ENCODE data around the gene SLC35B2.

SLC35B2 gene

GRCh38 chr6:44221291-44221960 lies 35.9 kb downstream of the SLC35B2 start:
- DNase-seq (ENCODE audit: low read depth in 2 of 2) = peak; percentile 38 to 50

- no peak for DNase-seq (ENCODE audit: low read depth in 2 of 2)
Measured at GRCh38 chr6:44220913-44221290, 36.4 kb downstream of the SLC35B2 start.

GRCh38 chr6:44219815-44220784 lies 37.2 kb downstream of the SLC35B2 start:
- no peak for DNase-seq (ENCODE audit: low read depth in 2 of 2)

- no peak for DNase-seq (ENCODE audit: low read depth in 2 of 2)
Measured at GRCh38 chr6:44219053-44219814, 38.1 kb downstream of the SLC35B2 start.

- no peak for DNase-seq (ENCODE audit: low read depth in 2 of 2)
Measured at GRCh38 chr6:44217332-44218143, 39.8 kb downstream of the SLC35B2 start.

DNA sequence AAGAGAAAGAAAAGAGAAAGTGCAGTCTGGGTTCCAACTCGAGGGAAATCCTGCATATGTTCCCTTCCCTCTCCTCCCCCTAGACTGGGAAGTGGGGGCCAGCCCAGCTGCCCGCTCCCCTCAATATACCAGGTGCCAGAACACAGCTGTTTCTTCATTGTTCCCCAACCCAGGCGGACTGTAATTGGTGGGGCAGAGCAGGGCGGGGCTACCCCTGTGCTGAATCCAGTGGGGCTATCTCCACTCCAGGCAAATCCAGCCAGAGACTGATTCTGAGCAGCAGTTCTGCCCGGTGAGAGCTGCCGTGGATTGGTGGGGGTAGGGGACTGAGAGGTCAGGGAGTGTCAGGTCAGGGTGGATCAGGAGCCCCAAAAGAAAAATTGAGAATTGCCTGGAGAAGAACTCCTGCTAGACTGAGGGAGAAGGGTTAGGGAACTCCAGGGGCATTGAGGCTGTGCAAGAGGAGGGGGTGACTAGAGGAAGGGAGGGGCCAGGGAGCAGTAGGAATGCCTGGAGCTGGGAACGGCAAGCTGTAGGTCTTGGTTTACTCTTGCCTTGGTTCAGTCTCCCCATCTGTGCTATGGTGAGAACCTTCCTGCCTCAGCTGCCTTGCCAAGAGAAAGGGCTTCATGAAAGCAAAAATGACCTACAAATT lies 40.5 kb downstream of the SLC35B2 start, which contains the start of gene MYMX:
TSS of gene MYMX (plus strand) at position 250 of the 655 bp plus-strand sequence. CDS start 546 bp downstream, outside the sequence.
- no peak for DNase-seq (ENCODE audit: low read depth in 2 of 2)

GRCh38 chr6:44214307-44214706 lies 43.0 kb downstream of the SLC35B2 start:
- DNase-seq (ENCODE audit: low read depth in 2 of 2) = no peak

GRCh38 chr6:44211284-44211683 lies 46.0 kb downstream of the SLC35B2 start:
- DNase-seq (ENCODE audit: low read depth in 2 of 2) = no peak

DNA sequence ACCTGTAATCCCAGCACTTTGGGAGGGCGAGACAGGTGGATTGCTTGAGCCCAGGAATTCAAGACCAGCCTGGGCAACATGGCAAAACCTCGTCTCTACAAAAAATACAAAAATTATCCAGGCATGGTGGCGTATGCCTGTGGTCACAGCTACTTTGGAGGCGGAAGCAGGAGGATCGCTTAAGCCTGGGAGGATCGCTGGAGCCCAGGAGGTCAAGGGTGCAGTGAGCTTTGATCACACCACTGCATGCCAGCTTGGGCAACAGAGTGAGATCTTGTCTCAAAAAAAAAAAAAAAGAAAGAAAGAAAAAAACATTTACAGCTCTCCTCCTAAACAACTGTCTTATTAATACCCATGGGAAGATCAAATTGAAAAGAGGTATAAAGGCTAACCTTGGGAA lies 49.4 kb downstream of the SLC35B2 start:
- no peak for DNase-seq (ENCODE audit: low read depth in 2 of 2)
